Activated naive CD4-positive, alpha-beta T cell treated with Interleukin-2 at 50 U/mL for 16 hours (primary cell): ENCODE measurements around the gene NCS1.
"Not testable (repeated sequence)": the region's sequence is repeated elsewhere in the genome, so short reads cannot be mapped to it uniquely, and the experiment has no call there.

Source experiments
- DNase-seq: peaks from one replicate; pipeline ENCODE4 v3.0.0-alpha.2; 2020

The NCS1 gene

GRCh38 chr9:130240410-130241197 is 68.4 kb downstream of the NCS1 start:
- DNase-seq = peak; percentile 23

GRCh38 chr9:130241198-130241535 is 69.0 kb downstream of the NCS1 start:
- DNase-seq = no peak

DNA sequence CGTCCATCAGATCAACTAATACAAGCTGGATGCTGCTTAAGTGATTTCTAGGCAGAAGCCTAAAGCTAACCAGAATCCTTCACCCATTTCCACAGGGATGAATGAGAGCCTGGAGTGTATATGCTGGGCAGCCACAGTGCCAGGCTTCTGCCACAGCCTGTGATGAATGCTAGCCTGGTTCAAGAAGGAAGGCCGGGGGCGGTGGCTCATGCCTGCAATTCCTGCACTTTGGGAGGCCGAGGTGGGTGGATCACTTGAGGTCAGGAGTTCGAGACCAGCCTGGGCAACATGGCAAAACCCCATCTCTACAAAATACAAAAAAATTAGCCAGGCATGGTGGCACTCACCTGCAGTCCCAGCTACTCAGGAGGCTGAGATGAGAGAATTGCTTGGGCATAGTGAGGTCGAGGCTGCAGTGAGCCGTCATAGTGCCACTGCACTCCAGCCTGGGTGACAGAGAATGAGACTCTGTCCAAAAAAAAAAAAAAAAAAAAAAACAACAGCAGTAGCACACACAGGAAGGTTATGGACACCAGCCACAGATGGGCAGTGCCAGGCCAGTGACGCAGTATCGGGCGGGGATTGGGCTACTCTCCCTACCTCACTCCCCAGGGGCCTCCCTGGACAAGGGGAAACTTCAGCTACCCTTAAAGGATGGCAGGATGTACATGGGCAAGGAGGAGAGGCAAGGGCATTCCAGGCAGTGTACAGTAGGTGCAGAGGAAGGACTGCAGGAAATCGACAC is 70.2 kb downstream of the NCS1 start:
- DNase-seq = no peak

GRCh38 chr9:130243015-130243881 is 71.0 kb downstream of the NCS1 start:
- DNase-seq = peak; percentile 85

GRCh38 chr9:130243882-130244170 is 71.6 kb downstream of the NCS1 start:
- no peak for DNase-seq

DNA sequence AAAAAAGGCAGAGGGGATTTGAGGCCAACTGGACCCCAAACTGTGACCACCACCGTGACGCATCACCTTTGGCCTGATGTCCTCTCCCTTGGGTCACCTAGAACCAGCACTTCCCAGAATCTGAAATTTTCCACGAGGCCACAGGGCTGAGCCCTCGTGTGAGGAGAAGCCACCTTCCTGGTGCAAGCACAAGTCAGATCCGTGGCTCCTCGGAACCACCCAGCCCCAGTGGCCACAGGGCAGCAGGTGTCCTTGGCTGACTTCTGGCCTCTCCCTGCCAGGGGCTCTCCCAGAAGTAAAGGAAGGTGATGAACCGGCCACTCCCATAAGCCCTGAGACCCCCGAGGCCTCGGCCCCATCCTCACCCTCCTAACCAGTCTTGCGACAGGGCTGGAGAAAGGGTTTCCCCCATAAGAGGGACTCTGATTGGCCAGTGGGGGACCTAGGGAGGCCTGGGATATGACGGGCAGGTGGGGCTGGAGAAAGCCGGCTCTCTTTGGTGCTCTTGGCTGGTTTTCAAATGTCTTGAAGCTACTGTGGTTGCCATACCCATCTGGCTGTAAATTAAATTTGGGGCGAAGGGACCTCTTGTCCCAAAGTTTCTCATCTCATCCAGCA is 72.5 kb downstream of the NCS1 start:
- DNase-seq = no peak

DNA sequence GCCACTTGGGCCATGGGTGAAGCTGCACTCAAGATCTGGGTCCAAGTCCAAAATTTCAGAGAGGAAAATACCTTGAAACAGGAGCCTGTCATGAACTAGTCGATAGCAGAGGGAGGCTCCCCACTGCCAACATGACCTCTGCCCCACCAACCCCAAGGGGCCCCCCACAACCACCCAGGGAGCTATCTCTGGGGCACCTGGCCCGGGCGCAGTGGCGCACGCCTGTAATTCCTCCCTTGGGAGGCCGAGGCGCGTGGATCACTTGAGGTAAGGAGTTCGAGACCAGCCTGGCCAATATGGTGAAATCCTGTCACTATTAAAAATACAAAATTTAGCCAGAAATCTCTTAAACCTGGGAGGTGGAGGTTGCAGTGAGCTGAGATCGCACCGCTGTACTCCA is 73.3 kb downstream of the NCS1 start:
- DNase-seq = no peak

DNA sequence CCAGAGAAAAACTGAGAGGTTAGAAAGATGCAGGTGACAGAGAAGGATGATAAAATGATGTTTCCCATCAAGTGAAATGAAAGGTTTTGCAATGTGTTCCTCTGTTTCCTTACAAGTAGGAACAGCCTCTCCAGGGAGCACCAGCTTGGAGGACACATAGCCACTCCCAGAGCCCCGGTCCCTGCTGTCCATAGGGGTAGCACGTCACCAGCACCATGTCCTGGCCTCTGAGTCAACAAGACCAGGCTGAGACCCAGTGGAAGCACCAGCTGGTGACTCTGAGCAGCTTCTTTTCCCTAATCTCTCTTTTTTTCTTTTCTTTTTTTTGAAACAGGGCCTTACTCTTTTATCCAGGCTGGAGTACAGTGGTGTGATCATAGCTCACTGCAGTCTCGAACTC is 73.9 kb downstream of the NCS1 start:
- DNase-seq = no peak

GRCh38 chr9:130254747-130255630 is 82.8 kb downstream of the NCS1 start:
- DNase-seq = no peak

- no peak for DNase-seq
Measured at GRCh38 chr9:130255631-130256134, 83.5 kb downstream of the NCS1 start.

DNA sequence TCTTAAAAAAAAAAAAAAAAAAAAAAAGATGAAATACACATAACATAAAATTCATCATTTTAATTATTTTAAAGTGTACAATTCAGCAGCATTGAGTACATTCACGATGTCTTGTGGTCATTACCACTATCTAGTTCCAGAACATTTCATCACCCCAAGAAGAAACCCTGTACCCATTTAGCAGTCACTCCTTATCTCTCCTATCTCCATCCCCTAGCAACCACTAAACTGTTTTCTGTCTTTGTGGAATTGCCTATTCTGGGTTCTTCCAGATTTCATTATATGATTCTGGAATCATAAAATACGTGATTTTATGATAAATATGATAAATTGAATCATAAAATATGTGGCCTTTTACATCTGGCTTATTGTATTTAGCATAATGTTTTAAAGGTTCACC is 84.4 kb downstream of the NCS1 start:
- DNase-seq = no peak

DNA sequence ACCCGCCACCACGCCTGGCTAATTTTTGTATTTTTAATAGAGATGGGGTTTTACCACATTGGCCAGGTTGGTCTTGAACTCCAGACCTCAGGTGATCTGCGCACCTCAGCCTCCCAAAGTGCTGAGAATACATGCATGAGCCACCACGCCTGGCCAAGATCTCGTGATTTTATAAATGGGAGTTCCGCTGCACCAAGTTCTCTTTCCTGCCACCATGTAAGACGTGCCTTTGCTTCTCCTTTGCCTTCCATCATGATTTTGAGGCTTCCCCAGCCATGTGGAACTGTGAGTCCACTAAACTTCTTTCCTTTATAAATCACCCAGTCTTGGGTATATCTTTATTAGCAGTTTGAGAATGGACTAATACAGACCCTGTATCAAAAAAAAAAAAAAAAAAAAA is 85.9 kb downstream of the NCS1 start:
- not testable (repeated sequence) for DNase-seq

DNA sequence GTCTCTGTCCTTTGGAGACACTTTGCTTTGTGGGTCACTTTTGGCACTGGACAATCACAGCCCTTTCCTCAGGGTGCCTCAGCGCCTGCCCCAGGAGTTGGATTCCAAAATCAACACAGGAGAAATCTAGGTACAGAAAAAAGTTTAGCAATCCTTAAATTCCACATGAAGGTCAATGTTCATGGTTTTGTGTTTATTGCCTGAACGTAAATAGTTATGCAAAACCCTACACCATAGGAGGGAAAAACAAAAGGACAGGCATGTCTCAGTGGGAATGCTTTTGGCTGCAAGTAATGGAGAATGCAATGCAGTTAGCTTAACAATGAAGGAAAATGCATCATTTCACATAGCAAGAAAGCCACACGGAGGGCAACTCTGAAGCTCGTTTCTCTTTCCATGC is 86.8 kb downstream of the NCS1 start:
- DNase-seq = no peak

DNA sequence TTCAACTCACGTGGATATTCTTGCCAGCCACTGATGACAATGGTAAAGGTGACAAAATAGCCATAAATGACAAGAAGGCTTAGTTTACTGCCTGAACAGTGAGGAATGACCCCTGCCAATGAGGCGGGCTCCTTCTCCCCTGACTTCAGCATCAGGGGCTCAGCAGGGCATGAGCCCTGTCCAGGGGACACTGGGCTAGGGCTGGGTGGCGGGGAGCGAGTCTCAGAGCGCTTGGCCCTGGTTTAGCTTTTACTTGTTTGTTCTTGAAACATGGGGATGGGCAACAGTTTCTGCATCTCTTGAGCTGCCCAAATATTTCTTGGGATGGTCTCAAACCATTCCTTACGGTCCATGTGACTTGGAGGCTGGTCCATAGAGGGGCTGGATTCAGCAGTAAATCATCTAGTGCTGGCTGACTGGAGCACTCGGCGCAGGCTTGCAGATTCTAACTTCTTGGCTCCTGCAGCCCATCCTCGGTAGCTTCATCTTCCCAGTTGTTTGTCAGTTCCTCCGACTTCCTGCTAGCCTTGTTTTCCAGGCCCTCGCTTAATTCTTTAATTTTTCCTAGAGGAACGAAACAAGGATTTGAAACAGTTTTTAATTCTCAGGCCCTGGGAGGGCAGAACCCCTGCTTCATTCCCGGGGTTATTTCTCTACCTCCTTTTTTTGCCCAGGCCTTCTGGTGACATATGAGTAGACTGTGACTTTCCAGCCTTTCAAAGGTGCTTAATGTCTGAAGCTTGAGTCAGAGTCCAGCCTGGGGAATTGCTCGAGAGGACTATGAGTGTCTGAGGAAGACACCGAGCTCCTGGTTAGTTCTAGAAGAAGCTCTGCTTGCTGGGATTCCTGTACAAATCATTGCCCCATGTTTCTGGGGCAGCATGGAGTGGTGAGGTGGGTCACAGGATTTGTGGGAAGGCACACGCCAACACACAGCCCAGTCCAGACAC is 88.9 kb downstream of the NCS1 start:
- no peak for DNase-seq

GRCh38 chr9:130262061-130262745 is 90.0 kb downstream of the NCS1 start:
- DNase-seq = no peak

DNA sequence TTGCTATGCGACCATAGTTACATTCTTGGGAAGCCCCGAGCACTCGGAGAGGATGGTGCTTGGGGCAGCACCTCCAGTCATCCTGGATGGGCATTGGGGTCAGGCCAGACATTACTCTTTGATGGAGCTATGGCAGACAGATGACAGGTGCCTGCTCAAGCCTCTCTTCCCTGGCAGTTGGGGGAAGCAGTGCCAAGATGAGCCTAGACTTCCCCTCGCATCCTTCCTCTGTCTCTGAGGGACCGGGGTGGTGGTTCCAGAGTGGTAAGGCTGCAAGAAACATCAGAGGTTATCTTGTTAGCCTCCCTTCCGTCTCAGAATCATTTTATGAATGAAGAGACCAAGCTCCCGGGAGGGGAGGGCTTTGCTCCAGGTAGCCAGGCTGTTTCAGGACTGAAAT is 90.6 kb downstream of the NCS1 start:
- DNase-seq = no peak

GRCh38 chr9:130263601-130264413 is 91.6 kb downstream of the NCS1 start:
- no peak for DNase-seq

DNA sequence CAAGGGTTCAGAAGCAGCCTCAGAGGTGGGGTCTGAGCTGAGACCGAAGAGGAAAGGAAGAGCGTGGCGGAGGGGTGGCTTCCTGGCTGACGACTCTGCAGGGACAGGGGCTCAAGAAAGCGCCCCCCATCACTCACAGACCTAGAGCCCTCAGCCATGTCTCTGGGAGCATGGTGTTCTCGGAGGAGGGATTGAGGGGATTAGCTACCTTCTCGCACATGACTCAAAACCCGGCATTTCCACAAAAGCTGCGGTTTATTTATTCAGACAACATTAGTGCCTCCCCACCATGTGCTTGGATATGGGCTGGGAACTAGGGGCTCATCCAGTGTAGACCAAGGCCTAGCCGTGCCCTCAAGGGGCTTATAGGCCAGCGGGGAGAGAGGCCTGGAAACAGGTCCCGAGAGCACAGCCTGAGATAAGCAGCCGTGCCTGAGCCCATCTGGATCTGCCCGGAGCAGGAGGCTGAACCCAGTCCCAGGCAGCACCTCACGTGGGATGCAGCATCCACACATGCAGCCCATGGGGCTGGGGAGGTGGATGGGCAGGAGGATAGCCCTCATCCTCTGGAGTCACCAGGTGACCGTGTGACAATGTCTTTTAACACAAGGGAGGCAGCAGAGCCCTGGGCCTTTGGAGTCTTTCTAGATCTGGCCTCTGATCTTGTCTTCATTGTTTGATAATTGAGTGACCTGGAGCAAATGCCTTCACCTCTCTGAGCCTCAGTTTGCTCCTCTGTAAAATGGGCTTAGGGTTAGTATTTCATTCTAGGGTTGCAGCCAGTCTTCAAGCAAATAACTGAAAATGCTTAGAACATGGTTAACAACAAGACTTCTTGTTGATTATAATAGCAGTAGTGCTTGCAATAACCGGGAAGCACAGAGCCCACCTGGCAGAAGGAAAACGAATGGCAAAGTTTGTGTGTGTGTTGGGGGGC is 92.5 kb downstream of the NCS1 start:
- no peak for DNase-seq
